ENCODE measurements around the gene PGAM2.

The PGAM2 gene

DNA sequence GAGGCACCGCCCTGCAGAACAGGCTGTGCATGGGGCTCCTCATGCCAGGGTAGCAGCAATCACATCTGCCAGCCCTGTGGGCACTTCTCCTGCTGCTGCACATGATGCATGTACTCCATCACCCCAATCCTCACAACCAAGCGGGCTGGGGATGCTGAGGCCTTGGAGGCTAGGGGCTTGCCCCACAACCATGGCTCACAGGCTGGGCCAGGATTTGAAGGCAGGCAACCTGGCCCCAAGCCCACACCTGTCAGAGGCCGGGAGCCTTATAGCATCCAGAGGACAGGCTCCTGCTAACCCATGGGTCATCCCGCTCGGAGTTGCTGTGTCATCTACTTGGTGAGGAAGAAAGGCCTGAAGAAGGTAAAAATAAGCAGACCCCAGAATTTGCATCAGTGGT lies 14.8 kb upstream of the PGAM2 start:
- no peak for DNase-seq (ENCODE audit: extremely low read depth, low read depth)
- TF ChIP-seq, protein P1, sequence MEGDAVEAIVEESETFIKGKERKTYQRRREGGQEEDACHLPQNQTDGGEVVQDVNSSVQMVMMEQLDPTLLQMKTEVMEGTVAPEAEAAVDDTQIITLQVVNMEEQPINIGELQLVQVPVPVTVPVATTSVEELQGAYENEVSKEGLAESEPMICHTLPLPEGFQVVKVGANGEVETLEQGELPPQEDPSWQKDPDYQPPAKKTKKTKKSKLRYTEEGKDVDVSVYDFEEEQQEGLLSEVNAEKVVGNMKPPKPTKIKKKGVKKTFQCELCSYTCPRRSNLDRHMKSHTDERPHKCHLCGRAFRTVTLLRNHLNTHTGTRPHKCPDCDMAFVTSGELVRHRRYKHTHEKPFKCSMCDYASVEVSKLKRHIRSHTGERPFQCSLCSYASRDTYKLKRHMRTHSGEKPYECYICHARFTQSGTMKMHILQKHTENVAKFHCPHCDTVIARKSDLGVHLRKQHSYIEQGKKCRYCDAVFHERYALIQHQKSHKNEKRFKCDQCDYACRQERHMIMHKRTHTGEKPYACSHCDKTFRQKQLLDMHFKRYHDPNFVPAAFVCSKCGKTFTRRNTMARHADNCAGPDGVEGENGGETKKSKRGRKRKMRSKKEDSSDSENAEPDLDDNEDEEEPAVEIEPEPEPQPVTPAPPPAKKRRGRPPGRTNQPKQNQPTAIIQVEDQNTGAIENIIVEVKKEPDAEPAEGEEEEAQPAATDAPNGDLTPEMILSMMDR (IDR thresholded peaks at IDR 0.05; ENCODE audit: low read depth, low read length), result no peak

DNA sequence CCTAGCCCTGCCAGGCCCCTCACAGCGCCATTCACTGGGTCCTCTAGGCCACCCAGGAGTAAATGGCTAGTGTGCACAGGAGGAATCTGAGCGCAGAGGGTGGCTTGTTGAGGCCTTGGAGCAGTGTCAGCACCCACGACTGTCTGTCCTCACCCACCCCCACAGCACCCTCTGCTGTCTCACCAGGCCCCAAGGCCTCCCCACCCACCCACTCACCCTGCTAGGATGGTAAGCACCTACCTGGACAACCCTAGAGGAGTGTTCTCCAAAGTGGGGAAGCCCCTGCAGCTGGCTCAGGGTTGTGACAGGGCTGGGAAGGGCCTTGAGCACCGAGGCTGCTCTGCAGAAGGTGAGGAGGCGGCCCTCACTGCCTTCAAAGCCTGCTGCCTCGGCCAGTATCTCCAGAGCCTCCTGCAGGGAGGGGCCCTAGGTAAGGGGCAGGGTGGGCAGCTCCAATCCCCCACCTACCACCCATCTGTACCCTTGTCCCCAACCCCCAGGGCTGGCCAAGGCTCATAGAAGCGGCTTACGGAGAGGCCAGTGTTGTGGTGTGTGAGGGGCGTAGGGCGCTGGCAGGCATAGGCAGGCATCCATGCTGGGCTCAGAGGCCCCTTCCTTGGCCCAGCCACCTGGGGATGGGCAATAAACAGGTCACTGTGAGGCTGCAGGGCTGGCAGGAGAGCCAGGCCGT lies 14.1 kb upstream of the PGAM2 start:
- no peak for DNase-seq (ENCODE audit: extremely low read depth, low read depth)
- TF ChIP-seq, protein P1 (IDR thresholded peaks at IDR 0.05; ENCODE audit: low read depth, low read length), result no peak

DNA sequence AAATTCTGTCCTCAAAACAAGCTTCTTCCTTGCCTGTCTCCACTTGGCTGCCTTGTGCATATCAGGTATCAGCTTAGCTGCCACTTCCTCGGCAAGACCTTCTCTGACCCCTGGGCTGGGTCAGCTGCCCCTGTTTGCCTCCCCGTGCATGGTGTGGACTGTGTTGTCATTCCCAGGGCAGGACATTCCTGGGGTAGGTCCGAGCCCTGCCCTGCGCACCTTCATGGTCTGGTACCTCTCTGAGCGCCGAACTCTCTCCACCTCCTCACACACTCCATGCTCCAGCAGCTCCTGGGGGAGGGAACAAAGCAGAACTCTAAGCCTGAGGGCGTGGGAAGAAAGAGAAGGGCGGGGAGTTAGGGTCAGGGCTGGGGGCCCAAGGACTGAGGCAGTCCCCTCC lies 13.2 kb upstream of the PGAM2 start:
- no peak for DNase-seq (ENCODE audit: extremely low read depth, low read depth)
- TF ChIP-seq, protein P1 (IDR thresholded peaks at IDR 0.05; ENCODE audit: low read depth, low read length), result no peak

DNA sequence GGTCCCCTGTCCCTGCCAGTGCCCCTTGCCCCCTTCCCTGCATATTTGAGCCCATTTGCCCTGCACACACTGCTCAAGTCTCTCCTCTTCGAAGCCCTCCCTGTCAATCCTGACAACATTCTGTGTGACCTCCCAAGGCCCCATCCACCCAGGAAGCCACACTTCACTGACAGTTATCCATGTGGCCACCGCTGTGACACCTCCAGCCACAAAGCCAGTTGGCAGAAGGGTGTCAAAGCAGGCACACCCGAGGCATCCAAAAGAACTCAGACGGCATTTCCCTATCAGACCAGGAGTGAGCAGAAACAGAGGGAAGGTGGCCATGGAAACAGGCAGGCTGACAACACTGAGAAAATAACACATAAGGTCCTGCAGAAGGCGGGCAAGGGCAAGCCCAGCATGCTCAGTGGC lies 12.3 kb upstream of the PGAM2 start:
- TF ChIP-seq, protein P1 (IDR thresholded peaks at IDR 0.05; ENCODE audit: low read depth, low read length), result no peak
- no peak for DNase-seq (ENCODE audit: extremely low read depth, low read depth)

DNA sequence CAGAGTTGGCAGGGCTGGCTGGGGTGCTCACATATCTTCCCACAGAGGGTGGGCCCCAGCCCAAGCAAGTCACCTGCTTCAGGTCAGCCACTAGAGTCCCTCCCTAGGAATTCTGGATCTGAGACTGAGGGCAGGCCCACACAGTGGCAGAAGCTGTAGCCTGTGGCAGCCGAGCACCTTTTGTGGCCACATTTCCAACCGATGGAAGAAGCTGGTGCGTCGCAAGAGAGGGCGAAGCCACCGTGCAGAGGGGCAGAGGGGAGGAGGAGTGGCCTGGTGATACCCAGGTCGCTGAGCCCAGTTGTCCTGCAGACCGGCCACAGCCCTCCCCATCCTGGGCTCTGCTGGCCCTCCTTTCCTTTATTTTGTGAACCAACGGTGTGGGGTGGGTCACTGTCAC lies 11.7 kb upstream of the PGAM2 start:
- DNase-seq (ENCODE audit: extremely low read depth, low read depth), result no peak
- TF ChIP-seq, protein P1 (IDR thresholded peaks at IDR 0.05; ENCODE audit: low read depth, low read length), result no peak

DNA sequence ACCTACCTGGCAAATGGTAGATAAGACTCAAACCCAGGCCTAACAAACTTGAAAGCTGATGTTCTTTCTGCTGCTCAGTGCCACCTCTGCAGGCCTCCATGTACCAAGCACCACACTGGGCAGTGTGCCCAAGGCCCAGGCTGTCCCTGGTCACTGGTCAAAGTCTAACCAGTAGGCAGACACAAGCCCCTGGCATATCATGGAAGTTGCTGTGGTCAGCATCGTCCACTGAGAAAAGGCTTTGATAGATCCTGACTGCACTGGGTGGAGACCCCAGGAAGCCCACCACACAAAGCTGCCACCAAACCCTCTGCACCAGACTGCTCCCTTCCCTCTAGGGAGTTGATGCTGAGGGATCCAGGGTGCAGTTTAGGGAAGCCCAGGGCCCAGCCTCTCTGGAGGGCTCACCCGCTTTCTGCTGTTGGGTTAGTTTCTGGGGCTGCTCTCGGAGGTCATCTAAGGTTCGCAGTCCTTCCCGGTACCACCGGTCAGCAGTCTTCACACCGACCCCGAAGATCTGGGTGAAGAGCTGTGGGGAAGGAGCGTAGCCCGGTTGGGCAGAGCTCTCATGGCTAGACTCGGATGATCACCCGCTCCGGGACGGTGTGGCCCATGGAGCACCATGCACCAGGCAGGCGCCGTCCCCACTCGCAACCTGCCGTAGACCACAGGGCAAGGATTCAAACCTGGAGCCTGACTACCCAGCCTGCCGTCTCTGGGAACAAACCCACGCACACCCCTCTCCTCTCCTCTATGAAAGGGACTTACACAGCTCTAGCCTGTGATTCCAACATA lies 10.9 kb upstream of the PGAM2 start:
- DNase-seq (ENCODE audit: extremely low read depth, low read depth), result no peak
- TF ChIP-seq, protein P1 (IDR thresholded peaks at IDR 0.05; ENCODE audit: low read depth, low read length), result no peak

Measured in AG09319 (cell line).